Body of pancreas (tissue), 4 donors: ENCODE data around the gene FAM193B.

Experiments
- CTCF ChIP-seq, 7 experiments: fragments of 450-650 bp in 4 of 7; fragments of 200-600 bp in 3 of 7; sonication (generic) in 3 of 7; IDR thresholded peaks; one replicate each; pipeline ENCODE4 v1.5.1; 2016 to 2019; ENCODE audit warnings: antibody characterized with exemption in 7 of 7
- POLR2A ChIP-seq, 3 donors: fragments of 450-650 bp; IDR thresholded peaks; one replicate each; pipeline ENCODE4 v1.6.1; 2016; ENCODE audit warnings: antibody characterized with exemption in 3 of 3, mild to moderate bottlenecking in 2 of 3

GRCh38 chr5:177592905-177593304 lies 38.5 kb upstream of the FAM193B start:
- TF ChIP-seq CTCF (IDR thresholded peaks at IDR 0.05): no peak
- no peak for TF ChIP-seq POLR2A (IDR thresholded peaks at IDR 0.05)
